SK-N-MC (cell line): ENCODE data around the gene TFAP2B.
A peak's percentile ranks its signal among the peaks of the same experiment; 100 is the strongest.

Source experiments
- DNase-seq: peaks from one replicate; pipeline ENCODE4 v3.0.0-alpha.2; 2011; ENCODE audit warnings: low read depth, low spot score
- H3K27ac ChIP-seq: fragments of 200-600 bp; sonication (generic); 2 replicates; pipeline ENCODE4 v1.5.1; 2016; ENCODE audit warnings: mixed run types
- H3K36me3 ChIP-seq: fragments of 200-600 bp; sonication (generic); 2 replicates; pipeline ENCODE4 v1.6.1; 2017; ENCODE audit warnings: antibody characterized with exemption, low read length, mixed read lengths; ENCODE audit not compliant: insufficient read depth
- H3K4me3 ChIP-seq: fragments of 200-600 bp; sonication (generic); 2 replicates; pipeline ENCODE4 v1.5.1; 2016
- H3K9ac ChIP-seq: fragments of 200-600 bp; sonication (generic); 2 replicates; pipeline ENCODE4 v1.8.0; 2017; ENCODE audit warnings: mixed run types, mixed read lengths; ENCODE audit not compliant: insufficient read length
- H3K9me3 ChIP-seq: fragments of 200-600 bp; sonication (generic); 2 replicates; pipeline ENCODE4 v1.6.1; 2017; ENCODE audit warnings: low read depth, mild to moderate bottlenecking, antibody characterized with exemption, low read length, moderate library complexity, mixed read lengths
- EZH2 ChIP-seq: fragments of 200-600 bp; sonication (generic); IDR thresholded peaks from one replicate; pipeline ENCODE4 v1.6.1; 2017; ENCODE audit warnings: antibody characterized with exemption
- FOXP2 ChIP-seq: optimal IDR thresholded peaks from 2 replicates; pipeline ENCODE3; 2011; ENCODE audit warnings: mild to moderate bottlenecking, moderate library complexity; ENCODE audit not compliant: insufficient read depth; ENCODE audit errors: extremely low read length, control extremely low read depth
- POLR2AphosphoS5 ChIP-seq: IDR thresholded peaks from 2 replicates; pipeline ENCODE4 v1.6.1; 2012; ENCODE audit warnings: mild to moderate bottlenecking, low read depth, low read length, borderline replicate concordance

TFAP2B gene

DNA sequence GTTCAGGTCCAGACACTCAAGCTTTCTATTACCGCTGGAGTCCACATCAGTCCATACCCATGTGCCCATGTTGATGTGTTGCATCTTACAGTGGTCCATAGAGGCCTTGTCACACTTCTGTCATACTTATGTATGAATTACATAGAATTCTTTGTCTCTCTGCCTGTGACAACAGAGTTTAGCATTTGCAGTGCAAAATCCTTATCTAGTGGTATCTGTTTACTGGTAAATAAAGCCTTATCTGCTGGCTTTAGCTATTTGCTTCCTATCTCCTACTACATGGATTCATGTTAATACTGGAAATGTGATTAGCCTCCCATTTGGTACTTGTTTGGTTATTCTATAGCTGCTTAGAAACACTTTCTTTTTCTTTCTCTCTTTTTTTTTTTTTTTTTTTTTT is 49.8 kb downstream of the TFAP2B start:
- H3K9ac ChIP-seq, result no peak overlapping the region
- H3K36me3 ChIP-seq, result no peaks in the 10 kb centered on the region
- DNase-seq, result no peak
- no peak overlapping the region for H3K4me3 ChIP-seq
- TF ChIP-seq EZH2 (no peak), FOXP2 (no peak), POLR2AphosphoS5 (no peak)
- no peaks in the 10 kb centered on the region for H3K9me3 ChIP-seq
- H3K27ac ChIP-seq, result no peak overlapping the region

DNA sequence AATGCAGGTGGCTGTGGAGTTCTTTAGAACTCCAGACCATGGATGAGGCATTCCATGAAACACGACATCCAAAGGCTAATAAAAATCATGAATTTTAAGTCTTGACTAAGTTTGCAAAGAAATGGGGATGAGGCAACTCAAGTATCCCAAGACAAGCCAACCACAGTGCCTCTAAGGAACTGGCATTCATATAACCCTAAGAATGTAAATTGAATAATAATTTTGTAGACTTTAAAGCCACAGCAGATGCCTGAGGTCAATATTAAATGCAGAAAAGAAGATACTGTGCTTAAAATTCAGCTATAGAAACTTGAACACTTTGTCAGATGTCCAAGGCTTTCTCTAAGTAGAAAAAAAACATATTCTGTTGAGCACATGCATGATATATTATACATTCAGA is 54.5 kb downstream of the TFAP2B start:
- Histone ChIP-seq H3K4me3 (peak overlapping the region; percentile 62), H3K36me3 (no peaks in the 10 kb centered on the region), H3K9me3 (no peaks in the 10 kb centered on the region), H3K27ac (peak overlapping the region; percentile 96), H3K9ac (peak overlapping the region; percentile 4)
- TF ChIP-seq EZH2, result no peak
- TF ChIP-seq FOXP2, result no peak
- TF ChIP-seq POLR2AphosphoS5, result no peak
- DNase-seq, result peak; percentile 77

DNA sequence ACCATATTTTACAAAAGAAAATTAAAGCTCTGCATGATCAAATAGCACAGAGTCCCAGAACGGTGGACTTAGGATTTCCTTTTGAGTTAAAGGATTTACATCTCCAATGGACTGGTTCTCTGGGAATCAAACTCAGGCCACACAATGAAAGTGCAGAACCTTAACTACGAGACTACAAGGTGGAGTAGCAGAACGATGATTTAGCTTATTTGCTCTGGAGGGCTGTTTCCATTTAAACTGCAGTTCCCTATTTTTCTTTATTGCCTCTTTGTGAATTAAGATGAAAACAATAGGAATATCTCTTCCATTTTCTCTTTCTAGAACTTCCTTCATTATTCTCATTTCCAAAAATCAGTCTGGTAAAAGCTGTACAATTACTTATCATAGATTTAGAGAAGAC is 65.7 kb downstream of the TFAP2B start:
- H3K9ac ChIP-seq, result no peak overlapping the region

DNA sequence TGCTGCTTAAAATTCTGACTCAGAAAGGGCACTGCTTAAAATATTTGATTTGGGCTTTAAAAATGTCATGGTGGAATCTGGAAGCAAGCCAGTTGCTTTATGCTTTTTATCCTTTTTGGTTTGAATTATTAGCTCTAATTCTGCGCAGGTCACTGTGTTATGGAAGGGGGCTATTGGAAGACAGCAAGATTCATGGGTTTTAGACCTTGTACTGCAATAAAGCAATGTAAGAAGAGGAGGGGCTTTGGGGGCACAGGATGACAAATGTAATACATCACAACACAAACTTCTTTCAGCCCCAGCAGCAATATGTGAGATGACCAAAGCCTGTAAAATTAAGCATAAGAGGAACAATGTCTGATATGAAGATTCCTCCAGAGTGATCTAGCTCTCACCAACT is 68.4 kb downstream of the TFAP2B start:
- Histone ChIP-seq H3K9me3 (no peaks in the 10 kb centered on the region), H3K36me3 (no peaks in the 10 kb centered on the region), H3K27ac (no peak overlapping the region), H3K4me3 (no peak overlapping the region), H3K9ac (no peak overlapping the region)
- DNase-seq, result no peak
- TF ChIP-seq EZH2 (no peak), POLR2AphosphoS5 (no peak), FOXP2 (no peak)

More for the DNA sequence above, 65.7 kb downstream of the TFAP2B start:
- TF ChIP-seq POLR2AphosphoS5, result no peak
- TF ChIP-seq FOXP2, result no peak
- TF ChIP-seq EZH2, result no peak
- Histone ChIP-seq H3K36me3 (no peaks in the 10 kb centered on the region), H3K4me3 (no peak overlapping the region), H3K9me3 (no peaks in the 10 kb centered on the region), H3K27ac (peak overlapping the region; percentile 27; the same call in 1 of the 2 replicates)
- DNase-seq, result no peak

DNA sequence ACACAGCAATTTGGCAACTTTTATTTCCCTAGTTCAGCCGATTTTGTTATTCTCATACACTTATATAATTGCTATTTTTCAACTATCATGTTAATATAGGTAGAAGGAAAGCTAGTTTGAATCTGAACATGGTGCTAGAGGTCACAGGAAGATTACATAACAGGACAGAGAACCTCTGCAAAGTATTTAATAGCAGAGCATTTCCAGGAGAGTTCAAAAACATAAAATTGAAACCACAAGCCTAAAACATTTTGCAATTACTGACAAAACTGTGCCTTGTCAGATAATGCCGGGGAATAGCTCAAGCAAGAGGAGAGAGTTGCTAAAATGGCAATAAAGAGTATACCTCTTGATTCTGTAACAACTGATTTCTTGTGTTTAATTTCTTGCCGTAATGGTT is 70.8 kb downstream of the TFAP2B start:
- no peak for TF ChIP-seq FOXP2
- no peak; the same call in 1 of the 2 replicates for TF ChIP-seq POLR2AphosphoS5
- no peak for TF ChIP-seq EZH2
- Histone ChIP-seq H3K9me3 (no peaks in the 10 kb centered on the region), H3K4me3 (peak overlapping the region; percentile 72), H3K36me3 (no peaks in the 10 kb centered on the region), H3K27ac (peak overlapping the region; percentile 94), H3K9ac (peak overlapping the region; percentile 64)
- peak; percentile 62 for DNase-seq

DNA sequence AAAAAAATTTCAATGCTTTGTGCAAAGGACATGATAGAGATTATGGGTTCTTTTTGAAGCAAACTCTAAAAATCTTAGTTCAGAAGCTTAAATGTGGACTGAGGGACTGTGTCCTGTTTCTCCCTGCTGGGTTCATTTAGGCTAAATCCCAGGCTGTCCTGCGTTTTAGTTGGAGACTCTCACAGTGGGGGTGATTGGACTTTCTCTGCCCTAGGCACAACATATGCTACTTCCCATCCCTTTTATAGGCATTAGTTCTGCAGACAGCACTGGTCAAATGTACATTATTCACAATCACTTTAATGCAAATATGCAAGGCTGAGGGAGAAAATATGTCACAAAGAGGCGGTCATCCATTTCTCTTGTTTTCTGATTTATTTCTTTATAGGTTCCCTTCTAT is 71.3 kb downstream of the TFAP2B start:
- Histone ChIP-seq H3K27ac (peak overlapping the region; percentile 94), H3K36me3 (no peaks in the 10 kb centered on the region), H3K9ac (peak overlapping the region; percentile 64), H3K9me3 (no peaks in the 10 kb centered on the region), H3K4me3 (peak overlapping the region; percentile 72)
- TF ChIP-seq EZH2, result no peak
- no peak for TF ChIP-seq POLR2AphosphoS5
- TF ChIP-seq FOXP2, result no peak
- DNase-seq, result no peak

DNA sequence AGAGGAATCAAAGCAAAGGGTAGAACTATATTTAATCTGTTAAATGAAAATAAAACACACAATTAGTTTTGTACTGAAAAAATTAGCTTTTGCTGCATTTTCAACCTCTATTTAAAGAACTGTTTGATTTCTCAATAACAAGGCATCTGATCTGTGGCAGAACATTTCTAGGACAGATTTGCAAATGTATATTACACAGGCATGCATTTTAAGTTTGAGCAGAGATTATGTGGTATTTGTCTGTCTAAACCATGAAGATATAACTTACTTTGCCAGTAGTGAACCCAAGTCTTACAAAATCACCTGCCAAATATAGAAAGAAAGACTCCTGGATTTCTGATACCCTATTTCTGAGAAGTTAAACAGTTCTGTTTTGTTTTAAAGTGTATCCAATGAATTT is 71.9 kb downstream of the TFAP2B start:
- H3K27ac ChIP-seq, result peak overlapping the region; percentile 94
- no peaks in the 10 kb centered on the region for H3K36me3 ChIP-seq
- TF ChIP-seq POLR2AphosphoS5 (no peak), FOXP2 (no peak), EZH2 (no peak)
- H3K9me3 ChIP-seq, result no peaks in the 10 kb centered on the region
- peak overlapping the region; percentile 64 for H3K9ac ChIP-seq
- DNase-seq, result no peak
- H3K4me3 ChIP-seq, result peak overlapping the region; percentile 72

DNA sequence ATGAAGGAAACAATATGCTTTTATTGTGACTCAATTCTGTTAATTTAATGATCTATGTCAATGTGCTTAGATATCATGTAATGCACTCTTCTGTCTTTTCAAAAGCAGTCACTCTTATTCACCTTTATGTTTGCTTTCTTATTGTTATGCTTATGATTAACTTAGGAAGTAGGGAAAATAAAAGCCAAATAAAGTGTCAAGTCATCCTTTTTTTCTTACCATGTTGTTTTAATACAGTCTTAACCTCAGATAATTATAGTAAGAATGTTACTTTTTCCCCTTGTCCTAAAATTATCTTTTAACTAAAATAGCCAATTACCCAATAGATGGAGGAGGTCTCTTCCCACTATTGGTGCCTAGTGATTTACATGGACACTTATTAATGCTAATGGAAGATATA is 72.6 kb downstream of the TFAP2B start:
- peak overlapping the region; percentile 72; the same call in 1 of the 2 replicates for H3K4me3 ChIP-seq
- TF ChIP-seq POLR2AphosphoS5, result no peak
- TF ChIP-seq FOXP2, result no peak
- TF ChIP-seq EZH2, result no peak
- H3K27ac ChIP-seq, result peak overlapping the region; percentile 94
- no peak overlapping the region for H3K9ac ChIP-seq
- no peak for DNase-seq
- no peaks in the 10 kb centered on the region for H3K36me3 ChIP-seq
- H3K9me3 ChIP-seq, result no peaks in the 10 kb centered on the region
